ENCODE measurements around the gene TMTC1. TPM values are rescaled to one million over a fixed set of nuclear protein-coding genes. Genes with fewer than 3 reads are reported as not detected.

Gene TMTC1
- total RNA-seq, 2 experiments from 2014 or later = not detected

- H3K36me3 Mint-ChIP-seq (ENCODE audit: low read depth) = no peaks in the 10 kb centered on the region
- H3K36me3 ChIP-seq (ENCODE audit: insufficient read depth, low read length) = no peaks in the 10 kb centered on the region
- TF ChIP-seq, protein P1, sequence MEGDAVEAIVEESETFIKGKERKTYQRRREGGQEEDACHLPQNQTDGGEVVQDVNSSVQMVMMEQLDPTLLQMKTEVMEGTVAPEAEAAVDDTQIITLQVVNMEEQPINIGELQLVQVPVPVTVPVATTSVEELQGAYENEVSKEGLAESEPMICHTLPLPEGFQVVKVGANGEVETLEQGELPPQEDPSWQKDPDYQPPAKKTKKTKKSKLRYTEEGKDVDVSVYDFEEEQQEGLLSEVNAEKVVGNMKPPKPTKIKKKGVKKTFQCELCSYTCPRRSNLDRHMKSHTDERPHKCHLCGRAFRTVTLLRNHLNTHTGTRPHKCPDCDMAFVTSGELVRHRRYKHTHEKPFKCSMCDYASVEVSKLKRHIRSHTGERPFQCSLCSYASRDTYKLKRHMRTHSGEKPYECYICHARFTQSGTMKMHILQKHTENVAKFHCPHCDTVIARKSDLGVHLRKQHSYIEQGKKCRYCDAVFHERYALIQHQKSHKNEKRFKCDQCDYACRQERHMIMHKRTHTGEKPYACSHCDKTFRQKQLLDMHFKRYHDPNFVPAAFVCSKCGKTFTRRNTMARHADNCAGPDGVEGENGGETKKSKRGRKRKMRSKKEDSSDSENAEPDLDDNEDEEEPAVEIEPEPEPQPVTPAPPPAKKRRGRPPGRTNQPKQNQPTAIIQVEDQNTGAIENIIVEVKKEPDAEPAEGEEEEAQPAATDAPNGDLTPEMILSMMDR (IDR thresholded peaks at IDR 0.05) = no peak
- no peaks in the 10 kb centered on the region for H3K4me1 ChIP-seq (ENCODE audit: insufficient read depth, low read length)
- DNase-seq (no peak), ATAC-seq (ENCODE audit: poor library complexity) (no peak)
- H3K9me3 Mint-ChIP-seq = no peaks in the 10 kb centered on the region
- CTCF ChIA-PET = no interaction called here
- no peak overlapping the region for H3K4me3 Mint-ChIP-seq
- H3K27ac Mint-ChIP-seq = no peak overlapping the region
- intact Hi-C loops (cut with DNase I, micrococcal nuclease) = loop anchor here in 1 of 2 experiments (10.0 kb wide), 1 partner anchor 202 kb away; no protein-coding TSS in a partner anchor
- no peaks in the 10 kb centered on the region for H3K9me3 ChIP-seq (ENCODE audit: control insufficient read depth in 1 of 2, insufficient read depth in 1 of 2, low read length in 2 of 2)
- no peaks in the 10 kb centered on the region for H3K4me1 Mint-ChIP-seq (ENCODE audit: low read depth)
- peaks cover 0 to 3% of the 10 kb centered on the region in 2 experiments for H3K27me3 ChIP-seq (ENCODE audit: control insufficient read depth in 1 of 2, insufficient read depth in 2 of 2, low read length in 2 of 2)
- no peak overlapping the region for H3K27ac ChIP-seq (ENCODE audit: low read depth in 1 of 2, low read length in 2 of 2)
- no peak overlapping the region for H3K4me3 ChIP-seq (ENCODE audit: low read length)
- H3K27me3 Mint-ChIP-seq = peaks cover 25% of the 10 kb centered on the region
- POLR2A ChIA-PET = no interaction called here
Measured at GRCh38 chr12:29517264-29517663, 266.5 kb downstream of the TMTC1 start.

DNA sequence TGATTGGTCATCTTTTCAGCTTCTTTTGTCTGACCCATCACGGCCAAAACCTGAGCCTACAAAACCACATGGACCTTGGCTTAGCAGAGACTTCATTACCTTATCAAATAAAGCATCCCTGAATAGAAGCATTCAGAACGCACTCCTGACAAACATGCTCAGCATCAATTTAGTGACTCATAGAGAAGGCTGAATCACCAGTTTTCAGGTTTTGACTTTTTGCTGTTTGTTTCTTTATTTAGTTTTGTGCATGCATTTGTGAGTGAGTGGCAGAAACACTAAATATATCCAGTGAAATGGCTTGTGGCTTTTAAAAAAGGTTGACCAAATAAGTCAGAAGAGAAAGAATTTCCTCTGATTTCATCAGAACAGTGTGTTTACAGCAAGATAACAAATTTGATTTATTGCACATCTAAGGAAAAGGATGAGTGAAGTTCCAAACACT, 267.3 kb downstream of the TMTC1 start:
- peaks cover 25% of the 10 kb centered on the region for H3K27me3 Mint-ChIP-seq
- CTCF ChIA-PET = interaction anchor here (0.9 kb wide), 1 partner anchor 8 kb away, joined by 3 read pairs; no protein-coding TSS in a partner anchor
- POLR2A ChIA-PET = no interaction called here
- no peak for ATAC-seq (ENCODE audit: poor library complexity)
- no peaks in the 10 kb centered on the region for H3K36me3 ChIP-seq (ENCODE audit: insufficient read depth, low read length)
- H3K27ac Mint-ChIP-seq = no peak overlapping the region
- no peaks in the 10 kb centered on the region for H3K9me3 Mint-ChIP-seq
- no peaks in the 10 kb centered on the region for H3K36me3 Mint-ChIP-seq (ENCODE audit: low read depth)
- H3K4me3 Mint-ChIP-seq = no peak overlapping the region
- H3K4me1 Mint-ChIP-seq (ENCODE audit: low read depth) = no peaks in the 10 kb centered on the region
- no peak for DNase-seq
- no peaks in the 10 kb centered on the region for H3K9me3 ChIP-seq (ENCODE audit: control insufficient read depth in 1 of 2, insufficient read depth in 1 of 2, low read length in 2 of 2)
- intact Hi-C loops (cut with DNase I, micrococcal nuclease) = loop anchor here in 1 of 2 experiments (10.0 kb wide), 1 partner anchor 202 kb away; no protein-coding TSS in a partner anchor
- no peak overlapping the region for H3K27ac ChIP-seq (ENCODE audit: low read depth in 1 of 2, low read length in 2 of 2)
- peaks cover 0 to 3% of the 10 kb centered on the region in 2 experiments for H3K27me3 ChIP-seq (ENCODE audit: control insufficient read depth in 1 of 2, insufficient read depth in 2 of 2, low read length in 2 of 2)
- TF ChIP-seq, protein P1 (IDR thresholded peaks at IDR 0.05) = no peak
- no peaks in the 10 kb centered on the region for H3K4me1 ChIP-seq (ENCODE audit: insufficient read depth, low read length)
- no peak overlapping the region for H3K4me3 ChIP-seq (ENCODE audit: low read length)

- DNase-seq = no peak
- Histone ChIP-seq H3K4me1 (ENCODE audit: insufficient read depth, low read length) (no peaks in the 10 kb centered on the region), H3K27ac (ENCODE audit: low read depth in 1 of 2, low read length in 2 of 2) (no peak overlapping the region), H3K27me3 (ENCODE audit: control insufficient read depth in 1 of 2, insufficient read depth in 2 of 2, low read length in 2 of 2) (peaks cover 0 to 5% of the 10 kb centered on the region in 2 experiments), H3K9me3 (ENCODE audit: control insufficient read depth in 1 of 2, insufficient read depth in 1 of 2, low read length in 2 of 2) (no peaks in the 10 kb centered on the region), H3K4me3 (ENCODE audit: low read length) (no peak overlapping the region), H3K36me3 (ENCODE audit: insufficient read depth, low read length) (no peaks in the 10 kb centered on the region)
- ChIA-PET CTCF (interaction anchor here (1.2 kb wide), 1 partner anchor 9 kb away, joined by 4 read pairs; no protein-coding TSS in a partner anchor), POLR2A (no interaction called here)
- intact Hi-C loops (cut with DNase I, micrococcal nuclease) = loop anchor here in 1 of 2 experiments (10.0 kb wide), 1 partner anchor 196 kb away; no protein-coding TSS in a partner anchor
- H3K4me3 Mint-ChIP-seq = no peak overlapping the region
- H3K27me3 Mint-ChIP-seq = peaks cover 31% of the 10 kb centered on the region
- TF ChIP-seq, protein P1 (IDR thresholded peaks at IDR 0.05) = no peak
- no peaks in the 10 kb centered on the region for H3K9me3 Mint-ChIP-seq
- no peak for ATAC-seq (ENCODE audit: poor library complexity)
- H3K4me1 Mint-ChIP-seq (ENCODE audit: low read depth) = no peaks in the 10 kb centered on the region
- H3K27ac Mint-ChIP-seq = no peak overlapping the region
- H3K36me3 Mint-ChIP-seq (ENCODE audit: low read depth) = no peaks in the 10 kb centered on the region
Measured at GRCh38 chr12:29510591-29511185, 273.1 kb downstream of the TMTC1 start.

All from CD4-positive, alpha-beta T cell (primary cell).